CD4-positive, CD25-positive, alpha-beta regulatory T cell (primary cell): ENCODE data around the gene PEPD. TPM values are rescaled to one million over a fixed set of nuclear protein-coding genes. Genes with fewer than 3 reads are reported as not detected.
A peak's percentile ranks its signal among the peaks of the same experiment; 100 is the strongest.

Experiments used
- ATAC-seq, 2 donors: fragments of 150-1000 bp; cut with Tn5 transposase; one replicate each; pipeline ENCODE4 v1.10.0; 2021; ENCODE audit warnings: low read depth in 2 of 2, moderate number of reproducible peaks in 2 of 2, moderate library complexity in 1 of 2
- DNase-seq, 3 donors: peaks; one replicate each; pipeline versions ENCODE4 v3.0.0 to v3.0.0-alpha.2; 2012 to 2022; ENCODE audit warnings: mixed read lengths in 1 of 3
- H3K27ac ChIP-seq: one replicate; pipeline ENCODE4 v1.7.0; 2013; ENCODE audit warnings: mild to moderate bottlenecking, low read length; ENCODE audit not compliant: insufficient read depth, poor library complexity, severe bottlenecking
- H3K27me3 ChIP-seq: one replicate; pipeline ENCODE4 v1.7.0; 2013; ENCODE audit warnings: low read length; ENCODE audit not compliant: control insufficient read depth, insufficient read depth
- H3K36me3 ChIP-seq: one replicate; pipeline ENCODE4 v1.7.0; 2013; ENCODE audit warnings: mild to moderate bottlenecking, low read length, moderate library complexity; ENCODE audit not compliant: control insufficient read depth, insufficient read depth
- H3K4me1 ChIP-seq: 2 replicates; pipeline ENCODE4 v1.7.0; 2013; ENCODE audit warnings: mild to moderate bottlenecking, low read length; ENCODE audit not compliant: insufficient read depth, control insufficient read depth, poor library complexity, severe bottlenecking
- H3K4me3 ChIP-seq: one replicate; pipeline ENCODE4 v1.7.0; 2013; ENCODE audit warnings: low read depth, mild to moderate bottlenecking, low read length, moderate library complexity
- H3K9me3 ChIP-seq, 2 experiments: 1 replicate in 1 of 2; 2 replicates in 1 of 2; pipeline ENCODE4 v1.7.0; 2013; ENCODE audit warnings: low read length in 2 of 2, mild to moderate bottlenecking in 1 of 2, moderate library complexity in 1 of 2; ENCODE audit not compliant: control insufficient read depth in 2 of 2
- H3K27ac Mint-ChIP-seq, 3 donors: one replicate each; pipeline ENCODE4 v1.8.0; 2020 to 2022; ENCODE audit warnings: mild to moderate bottlenecking in 3 of 3, mixed read lengths in 3 of 3, moderate library complexity in 2 of 3
- H3K27me3 Mint-ChIP-seq: one replicate; pipeline ENCODE4 v1.8.0; 2022; ENCODE audit warnings: mild to moderate bottlenecking, mixed read lengths
- H3K36me3 Mint-ChIP-seq: one replicate; pipeline ENCODE4 v1.8.0; 2020; ENCODE audit warnings: mixed read lengths
- H3K4me1 Mint-ChIP-seq, 4 donors: one replicate each; pipeline ENCODE4 v1.8.0; 2020 to 2022; ENCODE audit warnings: mixed read lengths in 4 of 4, mild to moderate bottlenecking in 1 of 4
- H3K4me3 Mint-ChIP-seq, 4 donors: one replicate each; pipeline ENCODE4 v1.8.0; 2020 to 2022; ENCODE audit warnings: mild to moderate bottlenecking in 4 of 4, mixed read lengths in 4 of 4, moderate library complexity in 3 of 4
- H3K9me3 Mint-ChIP-seq, 7 donors: one replicate each; pipeline ENCODE4 v1.8.0; 2020 to 2022; ENCODE audit warnings: mixed read lengths in 7 of 7, mild to moderate bottlenecking in 3 of 7, moderate library complexity in 2 of 7
- polyA plus RNA-seq, 4 donors: library from polyadenylated mRNA; unstranded; fragments of 300-500 nt; fragmentation: Illumina TruSeq; gene quantifications; one replicate each; pipeline ENCODE4 v1.2.3, GENCODE V29; 2021
- total RNA-seq: library from RNA; stranded (reverse); gene quantifications from one replicate; pipeline ENCODE4 v1.2.3, GENCODE V29; 2022

PEPD gene
- total and polyA plus RNA-seq, 5 donors from 2014 or later = 36.8 to 141 (median 109) TPM

- H3K27ac ChIP-seq = no peak overlapping the region
- H3K27me3 Mint-ChIP-seq = no peaks in the 10 kb centered on the region
- no peak for DNase-seq
- no peaks in the 10 kb centered on the region for H3K4me1 ChIP-seq
- no peak for ATAC-seq
- H3K4me3 ChIP-seq = no peak overlapping the region
- H3K36me3 ChIP-seq = no peaks in the 10 kb centered on the region
- no peaks in the 10 kb centered on the region for H3K9me3 ChIP-seq
- no peaks in the 10 kb centered on the region for H3K4me1 Mint-ChIP-seq
- H3K36me3 Mint-ChIP-seq = no peaks in the 10 kb centered on the region
- no peaks in the 10 kb centered on the region for H3K9me3 Mint-ChIP-seq
- H3K27me3 ChIP-seq = no peaks in the 10 kb centered on the region
- peak overlapping the region in 1 of 3 donors; percentile 15 for H3K27ac Mint-ChIP-seq
- H3K4me3 Mint-ChIP-seq = no peak overlapping the region
These were observed 126.6 kb downstream of the PEPD start for GRCh38 chr19:33394723-33395560.

- no peak for ATAC-seq
- Histone ChIP-seq H3K4me1 (no peaks in the 10 kb centered on the region), H3K4me3 (no peak overlapping the region), H3K9me3 (no peaks in the 10 kb centered on the region), H3K27me3 (no peaks in the 10 kb centered on the region), H3K27ac (no peak overlapping the region), H3K36me3 (no peaks in the 10 kb centered on the region)
- no peak for DNase-seq
- H3K27me3 Mint-ChIP-seq = no peaks in the 10 kb centered on the region
- H3K36me3 Mint-ChIP-seq = no peaks in the 10 kb centered on the region
- H3K27ac Mint-ChIP-seq = peak overlapping the region in 1 of 3 donors; percentile 67
- no peaks in the 10 kb centered on the region for H3K9me3 Mint-ChIP-seq
- H3K4me1 Mint-ChIP-seq = no peaks in the 10 kb centered on the region
- no peak overlapping the region for H3K4me3 Mint-ChIP-seq
These were observed 127.4 kb downstream of the PEPD start for GRCh38 chr19:33394006-33394722.

- DNase-seq (no peak), ATAC-seq (no peak)
- Mint-ChIP-seq H3K27me3 (no peaks in the 10 kb centered on the region), H3K4me3 (no peak overlapping the region), H3K4me1 (no peaks in the 10 kb centered on the region), H3K9me3 (no peaks in the 10 kb centered on the region), H3K36me3 (no peaks in the 10 kb centered on the region), H3K27ac (peak overlapping the region in 1 of 3 donors; percentile 67)
- H3K36me3 ChIP-seq = no peaks in the 10 kb centered on the region
- H3K27me3 ChIP-seq = no peaks in the 10 kb centered on the region
- H3K9me3 ChIP-seq = no peaks in the 10 kb centered on the region
- H3K4me1 ChIP-seq = no peaks in the 10 kb centered on the region
- no peak overlapping the region for H3K4me3 ChIP-seq
- H3K27ac ChIP-seq = no peak overlapping the region
These were observed 128.1 kb downstream of the PEPD start for GRCh38 chr19:33393286-33394005.

GRCh38 chr19:33392341-33393285, 129.0 kb downstream of the PEPD start:
- Histone ChIP-seq H3K9me3 (no peaks in the 10 kb centered on the region), H3K27me3 (no peaks in the 10 kb centered on the region), H3K4me1 (no peaks in the 10 kb centered on the region), H3K4me3 (no peak overlapping the region), H3K27ac (no peak overlapping the region), H3K36me3 (no peaks in the 10 kb centered on the region)
- no peak overlapping the region for H3K4me3 Mint-ChIP-seq
- no peaks in the 10 kb centered on the region for H3K36me3 Mint-ChIP-seq
- no peaks in the 10 kb centered on the region for H3K9me3 Mint-ChIP-seq
- H3K4me1 Mint-ChIP-seq = no peaks in the 10 kb centered on the region
- H3K27ac Mint-ChIP-seq = no peak overlapping the region
- no peaks in the 10 kb centered on the region for H3K27me3 Mint-ChIP-seq
- DNase-seq (no peak), ATAC-seq (no peak)

DNA sequence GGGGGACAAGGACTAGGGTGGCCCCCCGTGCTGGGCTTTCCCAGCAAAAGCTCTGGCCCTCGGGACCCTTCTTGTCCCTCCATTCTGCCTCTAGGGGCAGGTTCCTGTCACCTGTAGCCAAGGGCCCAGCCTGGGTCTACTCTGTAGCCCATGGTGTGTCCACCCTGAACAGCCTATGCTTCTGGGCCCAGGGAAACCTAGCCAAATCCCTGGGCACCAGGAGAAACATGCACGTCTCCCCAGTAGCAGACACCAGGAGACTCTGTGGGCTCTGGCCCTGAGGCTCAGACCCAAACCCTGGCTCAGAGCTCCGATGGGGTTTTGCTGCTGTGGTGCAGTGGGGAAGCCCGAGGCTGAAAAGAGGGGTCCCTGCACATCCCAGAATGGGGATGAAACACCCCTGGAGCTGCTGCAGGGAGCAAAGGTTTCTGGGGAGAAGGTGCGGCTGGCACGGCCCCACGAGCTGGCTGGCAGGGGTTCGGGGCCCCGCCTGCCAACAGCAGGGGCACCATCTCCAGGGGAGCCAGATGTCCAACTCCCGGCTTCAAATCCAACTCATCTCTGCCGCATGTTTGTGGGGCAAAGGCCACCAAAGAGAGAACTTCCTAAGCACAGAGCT, 129.9 kb downstream of the PEPD start:
- Mint-ChIP-seq H3K4me3 (no peak overlapping the region), H3K36me3 (peaks cover 7% of the 10 kb centered on the region)
- no peaks in the 10 kb centered on the region for H3K27me3 ChIP-seq

GRCh38 chr19:33390908-33391630, 130.5 kb downstream of the PEPD start:
- no peak overlapping the region for H3K27ac Mint-ChIP-seq

More for the DNA sequence above, 129.9 kb downstream of the PEPD start:
- no peaks in the 10 kb centered on the region for H3K27me3 Mint-ChIP-seq
- H3K27ac ChIP-seq = no peak overlapping the region
- no peak overlapping the region for H3K27ac Mint-ChIP-seq
- H3K9me3 Mint-ChIP-seq = no peaks in the 10 kb centered on the region
- no peak for DNase-seq
- H3K9me3 ChIP-seq = no peaks in the 10 kb centered on the region
- no peak for ATAC-seq
- H3K4me3 ChIP-seq = no peak overlapping the region
- H3K36me3 ChIP-seq = peaks cover 5% of the 10 kb centered on the region
- peaks cover 0 to 3% (median 0%) of the 10 kb centered on the region in 4 donors for H3K4me1 Mint-ChIP-seq
- H3K4me1 ChIP-seq = no peaks in the 10 kb centered on the region

More at GRCh38 chr19:33390908-33391630, 130.5 kb downstream of the PEPD start:
- Histone ChIP-seq H3K36me3 (peaks cover 6% of the 10 kb centered on the region), H3K27me3 (no peaks in the 10 kb centered on the region), H3K4me3 (no peak overlapping the region), H3K9me3 (no peaks in the 10 kb centered on the region), H3K4me1 (no peaks in the 10 kb centered on the region), H3K27ac (no peak overlapping the region)
- ATAC-seq (no peak), DNase-seq (no peak)
- Mint-ChIP-seq H3K4me1 (peaks cover 0 to 3% (median 0%) of the 10 kb centered on the region in 4 donors), H3K9me3 (no peaks in the 10 kb centered on the region), H3K27me3 (no peaks in the 10 kb centered on the region), H3K4me3 (no peak overlapping the region), H3K36me3 (peaks cover 8% of the 10 kb centered on the region)
